K562 (cell line): ENCODE results near the gene SAMD3. TPM values are rescaled to one million over a fixed set of nuclear protein-coding genes. Genes with fewer than 3 reads are reported as not detected.

Source experiments
- ATAC-seq: fragments of 200-7000 bp; cut with Tn5 transposase; 3 replicates; pipeline ENCODE4 v1.9.1; 2020; ENCODE audit warnings: moderate library complexity
- BruUV-seq: library from RNA; stranded (reverse); fragments of 400-500 nt; replicated peaks from 2 replicates; lab custom pipeline; 2021; lab: Mats Ljungman, UMichigan
- CTCF ChIA-PET: fragments of 300-600 bp; formaldehyde crosslinking; extraction: SDS; loops from one replicate; lab custom pipeline; 2021; ENCODE audit warnings: low intra/inter-chr PET ratio; lab: Yijun Ruan, JAX
- POLR2A ChIA-PET: fragments of 300-600, 350-650 bp; sonication (Branson Sonifier 250); formaldehyde crosslinking; extraction: SDS; loops from one replicate; lab custom pipeline; 2021; ENCODE audit warnings: antibody characterized with exemption, inconsistent platforms; lab: Yijun Ruan, JAX
- DNase-seq, 4 experiments: peaks; one replicate each; pipeline versions ENCODE4 v3.0.0 to v3.0.0-alpha.2; 2011 to 2018; ENCODE audit warnings: low spot score in 3 of 4, mixed read lengths in 3 of 4; ENCODE audit errors: extremely low read depth in 1 of 4
- FAIRE-seq: peaks from 2 replicates; lab custom pipeline; 2011; peaks lifted over from hg19 to GRCh38; lab: Jason Lieb, UNC
- H2AFZ ChIP-seq: 2 replicates; pipeline ENCODE4 v1.6.0; 2011; ENCODE audit warnings: low read depth, low read length, control low read depth, inconsistent platforms
- H3K27ac ChIP-seq: fragments of 200-600 bp; 3 replicates; pipeline ENCODE4 v1.8.0; 2011; ENCODE audit warnings: low read depth, mild to moderate bottlenecking, control low read depth, inconsistent platforms, low read length, moderate library complexity, mixed read lengths; ENCODE audit errors: extremely low read depth
- H3K27me3 ChIP-seq, 2 experiments: fragments of 300-600 bp in 1 of 2; 2 replicates in 1 of 2; 3 replicates in 1 of 2; pipeline versions ENCODE4 v1.6.0 to v1.8.0; 2011; ENCODE audit warnings: inconsistent platforms in 2 of 2, low read length in 2 of 2, mild to moderate bottlenecking in 1 of 2, mixed read lengths in 1 of 2, moderate library complexity in 1 of 2; ENCODE audit not compliant: control insufficient read depth in 2 of 2, insufficient read depth in 2 of 2
- H3K36me3 ChIP-seq: fragments of 300-600 bp; 3 replicates; pipeline ENCODE4 v1.8.0; 2011; ENCODE audit warnings: mild to moderate bottlenecking, low read length, inconsistent platforms; ENCODE audit not compliant: control insufficient read depth, insufficient read depth
- H3K4me1 ChIP-seq, 2 experiments: fragments of 200-600 bp in 1 of 2; replicated peaks in 1 of 2; 2 replicates in 1 of 2; 3 replicates in 1 of 2; pipeline versions ENCODE4 v1.5.1 to v1.8.0; 2011; ENCODE audit warnings: inconsistent platforms in 2 of 2, low read length in 2 of 2, mild to moderate bottlenecking in 1 of 2, mixed read lengths in 1 of 2, moderate library complexity in 1 of 2; ENCODE audit not compliant: control insufficient read depth in 2 of 2, insufficient read depth in 2 of 2
- H3K4me2 ChIP-seq: 2 replicates; pipeline ENCODE4 v1.6.1; 2011; ENCODE audit warnings: low read length, control low read depth, inconsistent platforms, mixed read lengths; ENCODE audit not compliant: insufficient read depth
- H3K4me3 ChIP-seq: fragments of 200-600 bp; sonication (generic), shearing (Covaris generic); 2 replicates; pipeline ENCODE4 v1.5.1; 2016; ENCODE audit warnings: control low read depth, inconsistent platforms
- H3K79me2 ChIP-seq: fragments of 200-600 bp; 3 replicates; pipeline ENCODE4 v1.8.0; 2011; ENCODE audit warnings: low read length, inconsistent platforms; ENCODE audit not compliant: control insufficient read depth, insufficient read depth
- H3K9ac ChIP-seq, 2 experiments: 2 replicates each; pipeline versions ENCODE4 v1.6.0 to v1.6.1; 2011; ENCODE audit warnings: low read depth in 2 of 2, low read length in 2 of 2, control low read depth in 1 of 2, inconsistent platforms in 1 of 2, mild to moderate bottlenecking in 1 of 2, mixed read lengths in 1 of 2; ENCODE audit not compliant: insufficient read depth in 1 of 2
- H3K9me1 ChIP-seq: one replicate; pipeline ENCODE4 v1.6.0; 2011; ENCODE audit warnings: inconsistent platforms, mild to moderate bottlenecking, low read length, moderate library complexity; ENCODE audit not compliant: control insufficient read depth, insufficient read depth
- H3K9me3 ChIP-seq: replicated peaks from 2 replicates; pipeline ENCODE4 v1.5.1; 2011; ENCODE audit warnings: low read depth, low read length, inconsistent platforms; ENCODE audit not compliant: control insufficient read depth, insufficient read depth
- H4K20me1 ChIP-seq: replicated peaks from 2 replicates; pipeline ENCODE4 v1.6.1; 2011; ENCODE audit warnings: low read length, inconsistent platforms, mixed read lengths; ENCODE audit not compliant: control insufficient read depth, insufficient read depth
- HDGF ChIP-seq: fragments of 450-650 bp; IDR thresholded peaks from 2 replicates; pipeline ENCODE4 v1.6.1; 2016
- HLTF ChIP-seq: fragments of 450-650 bp; IDR thresholded peaks from 2 replicates; pipeline ENCODE4 v1.6.1; 2016
- MEF2A ChIP-seq: IDR thresholded peaks from 2 replicates; pipeline ENCODE4 v1.6.1; 2011; ENCODE audit warnings: low read depth, mild to moderate bottlenecking, low read length, moderate library complexity; ENCODE audit not compliant: control insufficient read depth
- PHB2 ChIP-seq: fragments of 450-650 bp; IDR thresholded peaks from 2 replicates; pipeline ENCODE4 v1.6.1; 2017; ENCODE audit warnings: low read depth
- POLR3A ChIP-seq: IDR thresholded peaks from 2 replicates; pipeline ENCODE4 v1.6.1; 2011; ENCODE audit warnings: borderline replicate concordance, mild to moderate bottlenecking, moderate library complexity; ENCODE audit not compliant: insufficient read length, insufficient read depth; ENCODE audit errors: extremely low read depth
- RCOR1 ChIP-seq, 2 experiments: IDR thresholded peaks; 2 replicates each; pipeline ENCODE4 v1.6.1; 2012; ENCODE audit warnings: low read depth in 2 of 2, low read length in 2 of 2, borderline replicate concordance in 1 of 2, improper control_type of control experiment in 1 of 2
- RFX5 ChIP-seq: IDR thresholded peaks from 2 replicates; pipeline ENCODE4 v1.6.1; 2011; ENCODE audit warnings: low read depth, mild to moderate bottlenecking, improper control_type of control experiment, low read length
- SMARCE1 ChIP-seq: fragments of 450-650 bp; IDR thresholded peaks from 2 replicates; pipeline ENCODE4 v1.7.1; 2016; ENCODE audit warnings: mild to moderate bottlenecking
- TRIM28 ChIP-seq: fragments of 450-650 bp; IDR thresholded peaks from 2 replicates; pipeline ENCODE4 v1.6.1; 2017
- ZFP36 ChIP-seq: fragments of 150-350 bp; IDR thresholded peaks from 2 replicates; pipeline ENCODE4 v1.6.1; 2018; ENCODE audit warnings: low read length, low read depth; ENCODE audit not compliant: partially characterized antibody
- ZNF764 ChIP-seq: fragments of 250-450 bp; sonication (Bioruptor Pico); IDR thresholded peaks from 2 replicates; pipeline ENCODE4 v1.4.0; 2020; ENCODE audit warnings: low read depth, mild to moderate bottlenecking, moderate library complexity
- WGBS: fragments of 100-300 bp; shearing (Covaris generic); methylation state at CpG from one replicate; pipeline ENCODE4 v1.1.6; 2016; ENCODE audit warnings: low coverage, mixed read lengths; ENCODE audit not compliant: insufficient coverage; ENCODE audit errors: missing lambda C conversion rate; 5-methylcytosine and 5-hydroxymethylcytosine counted together
- in situ Hi-C: fragments of 300-500 bp; cut with MboI; formaldehyde crosslinking; loops from 4 replicates; pipeline ENCODE4 v1.15.0; 2018; ENCODE audit warnings: inconsistent platforms, mixed read lengths
- intact Hi-C: fragments of 100-400 bp; cut with micrococcal nuclease; formaldehyde crosslinking; loops from 2 replicates; pipeline ENCODE4 v1.14.2; 2022
- polyA plus RNA-seq, 8 experiments: library from polyadenylated mRNA; depleted of rRNA in 4 of 8; stranded (reverse) in 5 of 8; unstranded in 3 of 8; fragments of >200 nt; fragmentation: Nextera tagmentation in 2 of 8; fragmentation: Illumina TruSeq in 1 of 8; extraction: Ambion mirVana in 2 of 8; extraction: Trizol in 1 of 8; gene quantifications; 2 replicates each; pipeline versions ENCODE4 v1.2.1 to v1.2.3, GENCODE V29; 2011 to 2014; ENCODE audit warnings: inconsistent platforms in 1 of 8, missing spikeins in 1 of 8
- total RNA-seq, 7 experiments: library from RNA; depleted of rRNA in 6 of 7; stranded (reverse); fragments of >200 nt in 6 of 7; fragmentation: Illumina TruSeq in 2 of 7; extraction: Trizol in 2 of 7; gene quantifications; 2 replicates each; pipeline versions ENCODE4 v1.2.1 to v1.2.3, GENCODE V29; 2011 to 2021; ENCODE audit warnings: low replicate concordance in 1 of 7
- TF ChIP-seq, protein P1 (sequence below): fragments of 250-450 bp; sonication (Bioruptor Pico); IDR thresholded peaks from 2 replicates; pipeline ENCODE4 v1.5.0; 2020; ENCODE audit warnings: mild to moderate bottlenecking, borderline replicate concordance
- TF ChIP-seq, protein P2 (sequence below): fragments of 250-450 bp; sonication (Bioruptor Pico); IDR thresholded peaks from 2 replicates; pipeline ENCODE4 v1.8.0; 2022; ENCODE audit warnings: moderate library complexity, mild to moderate bottlenecking, inconsistent platforms
- TF ChIP-seq, protein P3 (sequence below): fragments of 450-650 bp; formaldehyde crosslinking; IDR thresholded peaks from 2 replicates; pipeline ENCODE4 v1.4.0; 2020; ENCODE audit warnings: mild to moderate bottlenecking, moderate library complexity

SAMD3 gene
- total and polyA plus RNA-seq, 9 of the 15 experiments (the other 6 are each of a cell fraction or from before 2014, with no cell fraction given): 0.03 to 0.21 (median 0.18) TPM; not detected in 5

DNA sequence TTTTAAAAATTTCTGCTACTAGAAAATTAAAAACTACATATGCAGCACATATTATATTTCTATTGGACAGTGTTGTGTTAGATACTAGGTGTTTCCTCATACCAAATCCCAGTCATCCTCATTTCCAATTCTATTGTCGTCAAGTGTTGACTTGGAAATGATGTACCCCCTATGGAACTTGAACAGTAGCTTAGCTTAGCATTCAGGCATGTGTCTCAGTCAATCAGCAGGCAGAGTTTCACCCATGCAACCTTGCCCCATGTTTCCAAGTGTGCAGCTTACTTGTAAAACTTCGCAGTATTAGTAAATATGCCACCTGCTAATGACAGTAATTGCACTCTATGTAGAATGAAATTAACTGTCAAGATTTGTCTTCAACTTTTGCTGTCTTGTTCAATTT, 59.5 kb downstream of the SAMD3 start:
- H3K27me3 ChIP-seq: peaks cover 0 to 4% of the 10 kb centered on the region in 2 experiments; a peak in 3 of 5 replicates
- H3K79me2 ChIP-seq: no peaks in the 10 kb centered on the region
- in situ Hi-C loops: no loop called here
- no peak overlapping the region for H3K9ac ChIP-seq
- H2AFZ ChIP-seq: no peak overlapping the region
- no peaks in the 10 kb centered on the region for H4K20me1 ChIP-seq
- H3K36me3 ChIP-seq: no peaks in the 10 kb centered on the region
- TF ChIP-seq, protein P1, sequence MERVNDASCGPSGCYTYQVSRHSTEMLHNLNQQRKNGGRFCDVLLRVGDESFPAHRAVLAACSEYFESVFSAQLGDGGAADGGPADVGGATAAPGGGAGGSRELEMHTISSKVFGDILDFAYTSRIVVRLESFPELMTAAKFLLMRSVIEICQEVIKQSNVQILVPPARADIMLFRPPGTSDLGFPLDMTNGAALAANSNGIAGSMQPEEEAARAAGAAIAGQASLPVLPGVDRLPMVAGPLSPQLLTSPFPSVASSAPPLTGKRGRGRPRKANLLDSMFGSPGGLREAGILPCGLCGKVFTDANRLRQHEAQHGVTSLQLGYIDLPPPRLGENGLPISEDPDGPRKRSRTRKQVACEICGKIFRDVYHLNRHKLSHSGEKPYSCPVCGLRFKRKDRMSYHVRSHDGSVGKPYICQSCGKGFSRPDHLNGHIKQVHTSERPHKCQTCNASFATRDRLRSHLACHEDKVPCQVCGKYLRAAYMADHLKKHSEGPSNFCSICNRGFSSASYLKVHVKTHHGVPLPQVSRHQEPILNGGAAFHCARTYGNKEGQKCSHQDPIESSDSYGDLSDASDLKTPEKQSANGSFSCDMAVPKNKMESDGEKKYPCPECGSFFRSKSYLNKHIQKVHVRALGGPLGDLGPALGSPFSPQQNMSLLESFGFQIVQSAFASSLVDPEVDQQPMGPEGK (CRISPR knock-in tag): no peak
- TF ChIP-seq HLTF: no peak
- no peak for TF ChIP-seq RFX5
- no peak for TF ChIP-seq ZFP36
- TF ChIP-seq, protein P2, sequence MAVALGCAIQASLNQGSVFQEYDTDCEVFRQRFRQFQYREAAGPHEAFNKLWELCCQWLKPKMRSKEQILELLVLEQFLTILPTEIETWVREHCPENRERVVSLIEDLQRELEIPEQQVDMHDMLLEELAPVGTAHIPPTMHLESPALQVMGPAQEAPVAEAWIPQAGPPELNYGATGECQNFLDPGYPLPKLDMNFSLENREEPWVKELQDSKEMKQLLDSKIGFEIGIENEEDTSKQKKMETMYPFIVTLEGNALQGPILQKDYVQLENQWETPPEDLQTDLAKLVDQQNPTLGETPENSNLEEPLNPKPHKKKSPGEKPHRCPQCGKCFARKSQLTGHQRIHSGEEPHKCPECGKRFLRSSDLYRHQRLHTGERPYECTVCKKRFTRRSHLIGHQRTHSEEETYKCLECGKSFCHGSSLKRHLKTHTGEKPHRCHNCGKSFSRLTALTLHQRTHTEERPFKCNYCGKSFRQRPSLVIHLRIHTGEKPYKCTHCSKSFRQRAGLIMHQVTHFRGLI (CRISPR knock-in tag): no peak
- TF ChIP-seq TRIM28: no peak
- no peak for TF ChIP-seq MEF2A
- no peak for TF ChIP-seq RCOR1 (IDR thresholded peaks at IDR 0.05; ENCODE audit: borderline replicate concordance in 1 of 2, low read depth in 2 of 2, low read length in 2 of 2)
- no peak for TF ChIP-seq PHB2
- TF ChIP-seq, protein P3, sequence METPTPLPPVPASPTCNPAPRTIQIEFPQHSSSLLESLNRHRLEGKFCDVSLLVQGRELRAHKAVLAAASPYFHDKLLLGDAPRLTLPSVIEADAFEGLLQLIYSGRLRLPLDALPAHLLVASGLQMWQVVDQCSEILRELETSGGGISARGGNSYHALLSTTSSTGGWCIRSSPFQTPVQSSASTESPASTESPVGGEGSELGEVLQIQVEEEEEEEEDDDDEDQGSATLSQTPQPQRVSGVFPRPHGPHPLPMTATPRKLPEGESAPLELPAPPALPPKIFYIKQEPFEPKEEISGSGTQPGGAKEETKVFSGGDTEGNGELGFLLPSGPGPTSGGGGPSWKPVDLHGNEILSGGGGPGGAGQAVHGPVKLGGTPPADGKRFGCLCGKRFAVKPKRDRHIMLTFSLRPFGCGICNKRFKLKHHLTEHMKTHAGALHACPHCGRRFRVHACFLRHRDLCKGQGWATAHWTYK: no peak
- no peak for TF ChIP-seq SMARCE1
- no peak for TF ChIP-seq ZNF764 (CRISPR knock-in tag)
- no peak for TF ChIP-seq POLR3A
- TF ChIP-seq HDGF: no peak
- CTCF ChIA-PET: no interaction called here
- no peak for ATAC-seq
- no peaks in the 10 kb centered on the region for H3K4me1 ChIP-seq
- POLR2A ChIA-PET: interaction anchor here (1.2 kb wide), 1 partner anchor 18 kb away, joined by 3 read pairs; no protein-coding TSS in a partner anchor
- H3K27ac ChIP-seq: no peak overlapping the region
- no TSS peak for BruUV-seq
- H3K9me1 ChIP-seq: no peaks in the 10 kb centered on the region
- H3K4me2 ChIP-seq: no peak overlapping the region
- intact Hi-C loops: no loop called here
- no peak for FAIRE-seq
- WGBS: 2% methylated on average over 2 of the region's 2 CpGs
- H3K4me3 ChIP-seq: no peak overlapping the region
- DNase-seq: no peak
- no peaks in the 10 kb centered on the region for H3K9me3 ChIP-seq
